Measurements from ENCODE around the gene ARF1. TPM values are rescaled to one million over a fixed set of nuclear protein-coding genes. Genes with fewer than 3 reads are reported as not detected.
A peak's percentile ranks its signal among the peaks of the same experiment; 100 is the strongest.

The ARF1 gene
- total and polyA plus RNA-seq, 2 of the 13 experiments (the other 11 are each of a cell fraction or from before 2014, with no cell fraction given) = 186 to 327 TPM

- POLR2A ChIA-PET = interaction anchor here (1.3 to 5.6 kb wide), 3 partner anchors 9 to 24 kb away, joined by 11 to 38 read pairs (median 11); partner anchors contain the start of genes GJC2 and IBA57
- Histone ChIP-seq H2AFZ (ENCODE audit: low read length) (no peak overlapping the region), H3K36me3 (replicated peaks in 1 of 2; ENCODE audit: control insufficient read depth in 1 of 2, insufficient read depth in 2 of 2, low read length in 2 of 2) (peaks cover 4 to 11% of the 10 kb centered on the region in 2 experiments; a peak in 4 of 5 replicates), H3K4me1 (ENCODE audit: insufficient read depth, low read length) (peaks cover 42% of the 10 kb centered on the region), H3K9me3 (ENCODE audit: low read length) (no peaks in the 10 kb centered on the region), H3K4me3 (replicated peaks in 1 of 3; ENCODE audit: insufficient read depth in 1 of 3, low read depth in 2 of 3, low read length in 3 of 3) (peak overlapping the region; percentile 94 to 98 (median 96)), H3K79me2 (ENCODE audit: insufficient read depth, low read length) (peaks cover 57% of the 10 kb centered on the region), H3K27ac (ENCODE audit: extremely low read length, insufficient read depth, low read length) (peak overlapping the region; percentile 75), H3K27me3 (ENCODE audit: control insufficient read depth in 1 of 2, insufficient read depth in 2 of 2, low read length in 2 of 2) (no peaks in the 10 kb centered on the region; a peak in 1 of 5 replicates), H3K9ac (ENCODE audit: insufficient read depth, low read depth, low read length) (peak overlapping the region; percentile 97), H4K20me1 (ENCODE audit: insufficient read depth, low read length) (peaks cover 23% of the 10 kb centered on the region; the same call in 1 of the 2 replicates), H3K4me2 (ENCODE audit: low read depth, low read length) (peak overlapping the region; percentile 95)
- intact Hi-C loops (cut with micrococcal nuclease; ENCODE audit: unreplicated experiment) = loop anchor here (2.0 kb wide), 1 partner anchor 31 kb away; no protein-coding TSS in a partner anchor
- BruUV-seq (replicated peaks) = no TSS peak
- 30% methylated on average over 14 of the region's 27 CpGs for WGBS (ENCODE audit: low lambda C conversion rate)
- DNase-seq (ENCODE audit: low spot score) (no peak), FAIRE-seq (no peak), ATAC-seq (peak; percentile 2; the same call in 2 of the 3 replicates)
- CTCF ChIA-PET (ENCODE audit: low intra/inter-chr PET ratio, low total read pairs) = no interaction called here
- in situ Hi-C loops (cut with HindIII; ENCODE audit: extremely low pct_ligation_motif_present, low pct_unique_long_range_greater_than_20kb) = no loop called here
- TF ChIP-seq ZNF713 (CRISPR knock-in tag; IDR thresholded peaks at IDR 0.05) (no peak), GMEB1 (CRISPR knock-in tag; IDR thresholded peaks at IDR 0.05; ENCODE audit: borderline replicate concordance) (peak; percentile 23; the same call in 1 of the 2 replicates), ZNF687 (CRISPR knock-in tag; IDR thresholded peaks at IDR 0.05) (peak; percentile 82), ZBTB4 (CRISPR knock-in tag; IDR thresholded peaks at IDR 0.05; ENCODE audit: borderline replicate concordance) (no peak), THRA (CRISPR knock-in tag; IDR thresholded peaks at IDR 0.05; ENCODE audit: borderline replicate concordance) (no peak), ZNF44 (CRISPR knock-in tag; IDR thresholded peaks at IDR 0.05) (0 out of 2 replicates have a peak, but pooled peaks have one; percentile 75), ZNF230 (CRISPR knock-in tag; IDR thresholded peaks at IDR 0.05) (peak; percentile 43; the same call in 1 of the 2 replicates), ZFY (CRISPR knock-in tag; IDR thresholded peaks at IDR 0.05) (peak; percentile 28; the same call in 1 of the 2 replicates), ZBTB21 (CRISPR knock-in tag; IDR thresholded peaks at IDR 0.05) (no peak), ZBTB38 (CRISPR knock-in tag; IDR thresholded peaks at IDR 0.05) (no peak), MTA1 (CRISPR knock-in tag; IDR thresholded peaks at IDR 0.05; ENCODE audit: borderline replicate concordance) (no peak)
Observed at GRCh38 chr1:228141226-228142044, 58.9 kb downstream of the ARF1 start.
